ENCODE measurements around the gene ATXN1. TPM values are rescaled to one million over a fixed set of nuclear protein-coding genes. Genes with fewer than 3 reads are reported as not detected.

ATXN1 gene
- total and polyA plus RNA-seq, 7 experiments from 2014 or later, result 1.5 to 82.7 (median 42.4) TPM

GRCh38 chr6:16689788-16690607 is 71.3 kb downstream of the ATXN1 start:
- Histone ChIP-seq H3K36me3 (ENCODE audit: control insufficient read depth in 2 of 3, insufficient read depth in 3 of 3, low read length in 3 of 3) (no peaks in the 10 kb centered on the region), H3K9me3 (ENCODE audit: control insufficient read depth in 2 of 3, low read length in 3 of 3) (no peaks in the 10 kb centered on the region), H3K27me3 (ENCODE audit: control insufficient read depth in 2 of 2, insufficient read depth in 2 of 2, low read length in 2 of 2) (no peaks in the 10 kb centered on the region), H3K4me3 (ENCODE audit: low read length) (no peak overlapping the region), H3K4me1 (ENCODE audit: control insufficient read depth in 2 of 2, insufficient read depth in 2 of 2, low read length in 2 of 2) (peaks cover 0 to 51% of the 10 kb centered on the region in 2 donors), H3K27ac (ENCODE audit: low read depth, low read length) (no peak overlapping the region)
- intact Hi-C loops (cut with micrococcal nuclease), result loop anchor here in 1 of 2 donors (5.0 kb wide), 1 partner anchor 38 kb away; no protein-coding TSS in a partner anchor
- Mint-ChIP-seq H3K36me3 (peaks cover 0 to 30% (median 3%) of the 10 kb centered on the region in 5 donors), H3K27me3 (no peaks in the 10 kb centered on the region), H3K27ac (peak overlapping the region in 1 of 9 donors; percentile 86), H3K9me3 (no peaks in the 10 kb centered on the region), H3K4me1 (peaks cover 19 to 76% (median 35%) of the 10 kb centered on the region in 7 donors), H3K4me3 (peak overlapping the region in 1 of 10 donors; percentile 80)
- ATAC-seq, result no peak
- ChIA-PET CTCF (no interaction called here), POLR2A (no interaction called here)
- no peak for DNase-seq

DNA sequence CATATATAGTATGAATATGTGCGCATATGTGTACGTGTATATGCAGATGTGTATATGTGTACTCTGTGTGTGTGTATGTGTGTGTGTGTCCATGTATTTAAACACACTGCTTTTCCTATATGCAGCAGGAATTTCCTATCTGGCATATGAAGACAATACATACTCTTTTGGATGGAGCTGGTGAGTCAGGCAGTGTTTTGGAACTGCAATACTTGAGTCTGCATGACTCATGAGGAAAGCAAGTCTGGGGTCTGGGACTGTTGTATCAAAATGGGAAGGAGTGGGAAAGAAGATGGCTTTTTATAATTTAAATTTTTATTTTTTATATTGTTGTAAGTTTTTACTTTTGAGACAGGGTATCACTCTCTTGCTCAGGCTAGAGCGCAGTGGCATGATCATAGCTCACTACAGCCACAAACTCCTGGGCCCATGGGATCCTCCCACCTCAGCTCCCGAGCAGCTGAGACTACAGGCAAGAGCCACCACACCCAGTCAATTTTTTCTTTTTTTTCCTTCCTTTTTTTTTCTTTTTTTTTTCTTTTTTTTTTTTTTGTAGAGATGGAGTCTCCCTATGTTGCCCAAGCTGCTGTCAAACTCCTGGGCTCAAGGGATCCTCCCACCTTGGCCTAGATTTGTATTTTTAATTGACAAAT is 72.2 kb downstream of the ATXN1 start:
- Mint-ChIP-seq H3K27me3 (no peaks in the 10 kb centered on the region), H3K4me1 (peaks cover 19 to 78% (median 35%) of the 10 kb centered on the region in 7 donors), H3K9me3 (no peaks in the 10 kb centered on the region), H3K36me3 (peaks cover 0 to 24% (median 3%) of the 10 kb centered on the region in 5 donors), H3K27ac (no peak overlapping the region), H3K4me3 (no peak overlapping the region)
- ATAC-seq (no peak), DNase-seq (no peak)
- intact Hi-C loops (cut with micrococcal nuclease), result loop anchor here in 1 of 2 donors (5.0 kb wide), 1 partner anchor 37 kb away; no protein-coding TSS in a partner anchor
- H3K27ac ChIP-seq (ENCODE audit: low read depth, low read length), result no peak overlapping the region
- H3K4me3 ChIP-seq (ENCODE audit: low read length), result no peak overlapping the region
- peaks cover 0 to 54% of the 10 kb centered on the region in 2 donors for H3K4me1 ChIP-seq (ENCODE audit: control insufficient read depth in 2 of 2, insufficient read depth in 2 of 2, low read length in 2 of 2)
- H3K27me3 ChIP-seq (ENCODE audit: control insufficient read depth in 2 of 2, insufficient read depth in 2 of 2, low read length in 2 of 2), result no peaks in the 10 kb centered on the region
- H3K9me3 ChIP-seq (ENCODE audit: control insufficient read depth in 2 of 3, low read length in 3 of 3), result no peaks in the 10 kb centered on the region
- no peaks in the 10 kb centered on the region for H3K36me3 ChIP-seq (ENCODE audit: control insufficient read depth in 2 of 3, insufficient read depth in 3 of 3, low read length in 3 of 3)
- POLR2A ChIA-PET, result no interaction called here
- CTCF ChIA-PET, result no interaction called here

GRCh38 chr6:16688436-16688835 is 72.8 kb downstream of the ATXN1 start:
- POLR2A ChIA-PET, result interaction anchor here (0.6 kb wide), 1 partner anchor 217 kb away, joined by 3 read pairs; no protein-coding TSS in a partner anchor
- no peaks in the 10 kb centered on the region for H3K27me3 ChIP-seq (ENCODE audit: control insufficient read depth in 2 of 2, insufficient read depth in 2 of 2, low read length in 2 of 2)
- ATAC-seq (no peak), DNase-seq (no peak)
- H3K27ac Mint-ChIP-seq, result peak overlapping the region in 1 of 9 donors; percentile 75
- no peaks in the 10 kb centered on the region for H3K9me3 Mint-ChIP-seq
- H3K4me3 Mint-ChIP-seq, result peak overlapping the region in 1 of 10 donors; percentile 1
- H3K27ac ChIP-seq (ENCODE audit: low read depth, low read length), result no peak overlapping the region
- H3K4me1 ChIP-seq (ENCODE audit: control insufficient read depth in 2 of 2, insufficient read depth in 2 of 2, low read length in 2 of 2), result peaks cover 0 to 53% of the 10 kb centered on the region in 2 donors
- H3K36me3 ChIP-seq (ENCODE audit: control insufficient read depth in 2 of 3, insufficient read depth in 3 of 3, low read length in 3 of 3), result no peaks in the 10 kb centered on the region
- no peak overlapping the region for H3K4me3 ChIP-seq (ENCODE audit: low read length)
- CTCF ChIA-PET, result no interaction called here
- intact Hi-C loops (cut with micrococcal nuclease), result loop anchor here in 1 of 2 donors (5.0 kb wide), 1 partner anchor 36 kb away; no protein-coding TSS in a partner anchor
- peaks cover 19 to 83% (median 35%) of the 10 kb centered on the region in 7 donors for H3K4me1 Mint-ChIP-seq
- peaks cover 0 to 24% (median 7%) of the 10 kb centered on the region in 5 donors for H3K36me3 Mint-ChIP-seq
- H3K9me3 ChIP-seq (ENCODE audit: control insufficient read depth in 2 of 3, low read length in 3 of 3), result no peaks in the 10 kb centered on the region
- no peaks in the 10 kb centered on the region for H3K27me3 Mint-ChIP-seq

DNA sequence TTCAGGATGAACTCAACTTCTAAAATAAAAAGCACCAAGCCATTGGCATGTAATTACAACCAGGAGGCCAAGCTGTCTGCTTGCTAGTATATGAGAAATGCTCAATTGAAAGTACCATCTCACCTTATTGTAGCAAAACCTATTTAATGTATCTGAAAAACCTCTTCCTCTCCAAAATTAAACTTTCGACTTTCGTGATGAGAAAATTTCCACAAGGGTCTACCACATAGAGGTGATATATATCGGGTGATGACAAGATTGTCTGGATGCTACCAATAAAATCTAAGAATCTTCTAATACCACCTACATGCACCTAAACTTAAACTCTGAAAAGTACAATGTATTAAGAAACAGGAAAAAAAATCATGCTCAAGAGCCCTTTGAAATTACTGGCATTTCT is 74.2 kb downstream of the ATXN1 start:
- Mint-ChIP-seq H3K4me3 (peak overlapping the region in 1 of 10 donors; percentile 49), H3K27ac (peak overlapping the region in 2 of 9 donors; percentile 9 to 75), H3K4me1 (peaks cover 19 to 84% (median 32%) of the 10 kb centered on the region in 7 donors), H3K36me3 (peaks cover 0 to 31% (median 15%) of the 10 kb centered on the region in 5 donors), H3K9me3 (no peaks in the 10 kb centered on the region), H3K27me3 (no peaks in the 10 kb centered on the region)
- DNase-seq (no peak), ATAC-seq (no peak)
- Histone ChIP-seq H3K4me3 (ENCODE audit: low read length) (no peak overlapping the region), H3K9me3 (ENCODE audit: control insufficient read depth in 2 of 3, low read length in 3 of 3) (no peaks in the 10 kb centered on the region), H3K27me3 (ENCODE audit: control insufficient read depth in 2 of 2, insufficient read depth in 2 of 2, low read length in 2 of 2) (no peaks in the 10 kb centered on the region), H3K4me1 (ENCODE audit: control insufficient read depth in 2 of 2, insufficient read depth in 2 of 2, low read length in 2 of 2) (peaks cover 0 to 41% of the 10 kb centered on the region in 2 donors), H3K27ac (ENCODE audit: low read depth, low read length) (no peak overlapping the region), H3K36me3 (ENCODE audit: control insufficient read depth in 2 of 3, insufficient read depth in 3 of 3, low read length in 3 of 3) (no peaks in the 10 kb centered on the region)
- POLR2A ChIA-PET, result no interaction called here
- CTCF ChIA-PET, result no interaction called here
- intact Hi-C loops (cut with micrococcal nuclease), result loop anchor here in 1 of 2 donors (5.0 kb wide), 1 partner anchor 35 kb away; no protein-coding TSS in a partner anchor

- intact Hi-C loops (cut with micrococcal nuclease), result loop anchor here in 1 of 2 donors (1.0 to 5.0 kb wide), 4 partner anchors 16 to 76 kb away; partner anchors contain the start of gene ATXN1
- ATAC-seq (peak; percentile 70), DNase-seq (peak in 3 of 9 donors; percentile 14 to 85 (median 52))
- ChIA-PET POLR2A (no interaction called here), CTCF (no interaction called here)
- Histone ChIP-seq H3K27me3 (ENCODE audit: control insufficient read depth in 2 of 2, insufficient read depth in 2 of 2, low read length in 2 of 2) (no peaks in the 10 kb centered on the region), H3K4me3 (ENCODE audit: low read length) (no peak overlapping the region), H3K27ac (ENCODE audit: low read depth, low read length) (no peak overlapping the region), H3K9me3 (ENCODE audit: control insufficient read depth in 2 of 3, low read length in 3 of 3) (no peaks in the 10 kb centered on the region), H3K36me3 (ENCODE audit: control insufficient read depth in 2 of 3, insufficient read depth in 3 of 3, low read length in 3 of 3) (no peaks in the 10 kb centered on the region), H3K4me1 (ENCODE audit: control insufficient read depth in 2 of 2, insufficient read depth in 2 of 2, low read length in 2 of 2) (peaks cover 0 to 32% of the 10 kb centered on the region in 2 donors)
- Mint-ChIP-seq H3K27ac (peak overlapping the region in 3 of 9 donors; percentile 23 to 63 (median 30)), H3K4me3 (peak overlapping the region in 1 of 10 donors; percentile 54), H3K36me3 (peaks cover 0 to 38% (median 24%) of the 10 kb centered on the region in 5 donors), H3K4me1 (peaks cover 4 to 70% (median 18%) of the 10 kb centered on the region in 7 donors), H3K27me3 (no peaks in the 10 kb centered on the region), H3K9me3 (peaks cover 0 to 2% (median 0%) of the 10 kb centered on the region in 11 donors)
Observed at GRCh38 chr6:16684896-16685554, 76.2 kb downstream of the ATXN1 start.

DNA sequence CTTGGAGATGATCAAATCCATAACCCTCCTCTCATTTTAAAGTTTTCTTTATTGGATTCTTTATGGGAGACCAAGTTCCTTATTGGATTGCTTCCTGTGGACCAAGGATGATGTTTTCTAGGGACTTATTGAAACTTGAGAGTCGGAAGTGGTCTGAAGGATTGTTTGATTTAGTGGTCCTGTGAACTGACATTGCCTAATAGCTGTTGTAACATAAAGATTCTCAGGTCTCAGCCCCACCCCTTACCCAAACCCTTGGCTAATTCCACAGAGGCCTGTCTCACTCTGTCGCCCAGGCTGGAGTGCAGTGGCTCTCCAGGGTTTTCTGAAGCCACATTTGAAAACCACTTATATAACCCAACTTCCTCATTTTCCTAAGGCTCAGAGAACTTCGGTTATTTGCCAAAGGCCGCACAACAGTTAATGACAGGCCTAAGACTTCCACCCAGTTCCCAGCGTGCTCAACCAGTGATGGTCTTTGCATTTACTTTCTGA is 77.0 kb downstream of the ATXN1 start:
- DNase-seq, result no peak
- H3K4me1 Mint-ChIP-seq, result peaks cover 0 to 67% (median 17%) of the 10 kb centered on the region in 7 donors
- ChIA-PET POLR2A (no interaction called here), CTCF (no interaction called here)
- H3K4me3 Mint-ChIP-seq, result no peak overlapping the region
- H3K9me3 ChIP-seq (ENCODE audit: control insufficient read depth in 2 of 3, low read length in 3 of 3), result no peaks in the 10 kb centered on the region
- no peaks in the 10 kb centered on the region for H3K27me3 ChIP-seq (ENCODE audit: control insufficient read depth in 2 of 2, insufficient read depth in 2 of 2, low read length in 2 of 2)
- H3K4me1 ChIP-seq (ENCODE audit: control insufficient read depth in 2 of 2, insufficient read depth in 2 of 2, low read length in 2 of 2), result peaks cover 0 to 30% of the 10 kb centered on the region in 2 donors
- H3K9me3 Mint-ChIP-seq, result peaks cover 0 to 3% (median 0%) of the 10 kb centered on the region in 11 donors
- H3K27me3 Mint-ChIP-seq, result no peaks in the 10 kb centered on the region
- H3K27ac ChIP-seq (ENCODE audit: low read depth, low read length), result no peak overlapping the region
- H3K36me3 ChIP-seq (ENCODE audit: control insufficient read depth in 2 of 3, insufficient read depth in 3 of 3, low read length in 3 of 3), result no peaks in the 10 kb centered on the region
- peak; percentile 36 for ATAC-seq
- H3K27ac Mint-ChIP-seq, result no peak overlapping the region
- H3K4me3 ChIP-seq (ENCODE audit: low read length), result no peak overlapping the region
- intact Hi-C loops (cut with micrococcal nuclease), result loop anchor here in 1 of 2 donors (2.0 kb wide), 1 partner anchor 17 kb away; no protein-coding TSS in a partner anchor
- peaks cover 0 to 38% (median 24%) of the 10 kb centered on the region in 5 donors for H3K36me3 Mint-ChIP-seq
